Upper lobe of left lung (tissue), 6 donors: ENCODE measurements around the gene RPL9. TPM values are rescaled to one million over a fixed set of nuclear protein-coding genes. Genes with fewer than 3 reads are reported as not detected.

Experiments
- ATAC-seq, 2 donors: fragments of 200-7000 bp; cut with Tn5 transposase; one replicate each; pipeline ENCODE4 v1.9.1; 2022; ENCODE audit warnings: mild to moderate bottlenecking in 2 of 2, moderate library complexity in 2 of 2; ENCODE audit not compliant: low FRiP score in 2 of 2
- DNase-seq, 2 donors: peaks; one replicate each; pipeline ENCODE4 v3.0.0-alpha.2; 2019 to 2020
- H3K27ac ChIP-seq, 4 donors: fragments of 200-600 bp; sonication (generic); one replicate each; pipeline ENCODE4 v1.5.1; 2016 to 2019
- H3K27me3 ChIP-seq, 4 donors: fragments of 200-600 bp; sonication (generic); one replicate each; pipeline ENCODE4 v1.5.1; 2017 to 2019
- H3K36me3 ChIP-seq, 4 donors: fragments of 200-600 bp; sonication (generic); one replicate each; pipeline ENCODE4 v1.5.1; 2016 to 2019
- H3K4me1 ChIP-seq, 4 donors: fragments of 200-600 bp; sonication (generic); one replicate each; pipeline ENCODE4 v1.5.1; 2018 to 2019
- H3K4me3 ChIP-seq, 4 donors: fragments of 200-600 bp; sonication (generic); one replicate each; pipeline ENCODE4 v1.5.1; 2017 to 2019; ENCODE audit warnings: mild to moderate bottlenecking in 2 of 4, moderate library complexity in 1 of 4
- H3K9me3 ChIP-seq, 4 donors: fragments of 200-600 bp; sonication (generic); one replicate each; pipeline ENCODE4 v1.5.1; 2018 to 2019
- CTCF ChIP-seq, 6 experiments: fragments of 450-650 bp in 4 of 6; fragments of 200-600 bp in 2 of 6; sonication (generic) in 2 of 6; IDR thresholded peaks; one replicate each; pipeline ENCODE4 v1.5.1; 2016 to 2019; ENCODE audit warnings: antibody characterized with exemption in 6 of 6
- EP300 ChIP-seq, 4 donors: sonication (generic); formaldehyde crosslinking; IDR thresholded peaks; one replicate each; pipeline ENCODE4 v1.5.1; 2017; ENCODE audit warnings: antibody characterized with exemption in 4 of 4, control low read depth in 2 of 4
- POLR2A ChIP-seq, 4 donors: fragments of 450-650 bp; IDR thresholded peaks; one replicate each; pipeline ENCODE4 v1.5.1; 2016 to 2017; ENCODE audit warnings: antibody characterized with exemption in 4 of 4, mild to moderate bottlenecking in 2 of 4
- POLR2AphosphoS5 ChIP-seq, 2 donors: sonication (generic); formaldehyde crosslinking; IDR thresholded peaks; one replicate each; pipeline ENCODE4 v1.5.1; 2017; ENCODE audit warnings: antibody characterized with exemption in 2 of 2
- WGBS, 2 donors: methylation state at CpG; one replicate each; pipeline ENCODE4 v1.1.5; 2017 to 2018; 5-methylcytosine and 5-hydroxymethylcytosine counted together
- small RNA-seq, 4 donors: library from RNA; depleted of rRNA; stranded (forward); fragments of <200 nt; gene quantifications; one replicate each; pipeline ENCODE3, GENCODE V24; 2016
- total RNA-seq, 6 donors: library from RNA; depleted of rRNA in 4 of 6; stranded (reverse); fragments of >200 nt in 4 of 6; gene quantifications; one replicate each; pipeline versions ENCODE4 v1.1.0 to v1.2.1, GENCODE V29; 2016 to 2021
- donor health status: DM: no; HTN: no; CAD: no; lungs with moderate emphysema.
- donor health status: DM: no; HTN: yes; CAD: no; lungs with severe emphysema.

Gene RPL9
- total RNA-seq, 6 donors from 2014 or later, result 743 to 2,200 (median 1,155) TPM

GRCh38 chr4:39407584-39407885, 51.2 kb downstream of the RPL9 start:
- no peak for ATAC-seq

GRCh38 chr4:39406763-39407583, 51.7 kb downstream of the RPL9 start, which contains the start of gene KLB:
TSS of gene KLB (plus strand) at chr4:39406930. CDS start at chr4:39406950, 20 bp downstream.
- H3K4me1 ChIP-seq, result no peaks in the 10 kb centered on the region
- H3K27ac ChIP-seq, result no peak within 1 kb of the TSS
- 51 to 54% methylated on average over 12 of the region's 12 CpGs for WGBS, 2 donors
- TF ChIP-seq POLR2AphosphoS5 (IDR thresholded peaks at IDR 0.05) (no peak), CTCF (IDR thresholded peaks at IDR 0.05) (no peak), POLR2A (IDR thresholded peaks at IDR 0.05) (no peak), EP300 (IDR thresholded peaks at IDR 0.05) (no peak)
- no peaks in the 10 kb centered on the region for H3K9me3 ChIP-seq
- DNase-seq (no peak), ATAC-seq (no peak)
- H3K27me3 ChIP-seq, result no peaks in the 10 kb centered on the region
- no peak within 1 kb of the TSS for H3K4me3 ChIP-seq
- no peaks in the 10 kb centered on the region for H3K36me3 ChIP-seq

More at GRCh38 chr4:39407584-39407885, 51.2 kb downstream of the RPL9 start:
- TF ChIP-seq EP300 (IDR thresholded peaks at IDR 0.05) (no peak), CTCF (IDR thresholded peaks at IDR 0.05) (no peak), POLR2AphosphoS5 (IDR thresholded peaks at IDR 0.05) (no peak), POLR2A (IDR thresholded peaks at IDR 0.05) (no peak)
- H3K4me1 ChIP-seq, result no peaks in the 10 kb centered on the region
- no peaks in the 10 kb centered on the region for H3K27me3 ChIP-seq
- WGBS, 2 donors, result 78 to 94% methylated on average over 1 of the region's 1 CpG
- H3K36me3 ChIP-seq, result no peaks in the 10 kb centered on the region
- H3K4me3 ChIP-seq, result no peak overlapping the region
- DNase-seq, result no peak
- H3K9me3 ChIP-seq, result no peaks in the 10 kb centered on the region
- H3K27ac ChIP-seq, result no peak overlapping the region

Small RNA genes lying within 50 kb of the gene (small RNA-seq; reads per million reads assigned to genes)
- gene MIR5591 (0 reads per million in 4 donors), gene RF00019 (0 reads per million in 4 donors)

Other genes with a start within 250 kb of the RPL9 start
- gene RFC1, start 92.6 kb downstream of the RPL9 start, total RNA-seq, result 100 to 1,000 TPM in 1 of 6 donors, 10 to 100 TPM in 5; 33.0 to 127 (median 44.4) TPM
- 1 to 10 TPM in 3 of 6 donors, under 1 TPM in 3; 0.20 to 9.0 (median 0.84) TPM for gene KLB, start 52.0 kb downstream of the RPL9 start, total RNA-seq
- 10 to 100 TPM in 3 of 6 donors, 1 to 10 TPM in 3; 4.9 to 23.0 (median 10.8) TPM for gene LIAS, start 134 bp upstream of the RPL9 start, total RNA-seq
- 100 to 1,000 TPM in 2 of 6 donors, 10 to 100 TPM in 4; 30.9 to 115 (median 56.9) TPM for gene UGDH, start 68.5 kb upstream of the RPL9 start, total RNA-seq
- 10 to 100 TPM; 24.1 to 80.5 (median 40.4) TPM for gene SMIM14, start 179.9 kb upstream of the RPL9 start, total RNA-seq
- gene UBE2K, start 239.2 kb upstream of the RPL9 start, total RNA-seq, result 10 to 100 TPM; 22.3 to 57.4 (median 34.4) TPM